GM19035 (cell line): ENCODE data around the gene FBXW12.
"Not testable (repeated sequence)": the region's sequence is repeated elsewhere in the genome, so short reads cannot be mapped to it uniquely, and the experiment has no call there.

Experiments
- ATAC-seq: cut with Tn5 transposase; IDR thresholded peaks from one replicate; pipeline ENCODE4 v1.9.1; 2021; ENCODE audit not compliant: unreplicated experiment

The FBXW12 gene

GRCh38 chr3:48371651-48372376 is at the start of gene FBXW12:
TSS of gene FBXW12 (plus strand) at chr3:48372219. CDS start at chr3:48372768, 549 bp downstream.
- ATAC-seq: no peak

DNA sequence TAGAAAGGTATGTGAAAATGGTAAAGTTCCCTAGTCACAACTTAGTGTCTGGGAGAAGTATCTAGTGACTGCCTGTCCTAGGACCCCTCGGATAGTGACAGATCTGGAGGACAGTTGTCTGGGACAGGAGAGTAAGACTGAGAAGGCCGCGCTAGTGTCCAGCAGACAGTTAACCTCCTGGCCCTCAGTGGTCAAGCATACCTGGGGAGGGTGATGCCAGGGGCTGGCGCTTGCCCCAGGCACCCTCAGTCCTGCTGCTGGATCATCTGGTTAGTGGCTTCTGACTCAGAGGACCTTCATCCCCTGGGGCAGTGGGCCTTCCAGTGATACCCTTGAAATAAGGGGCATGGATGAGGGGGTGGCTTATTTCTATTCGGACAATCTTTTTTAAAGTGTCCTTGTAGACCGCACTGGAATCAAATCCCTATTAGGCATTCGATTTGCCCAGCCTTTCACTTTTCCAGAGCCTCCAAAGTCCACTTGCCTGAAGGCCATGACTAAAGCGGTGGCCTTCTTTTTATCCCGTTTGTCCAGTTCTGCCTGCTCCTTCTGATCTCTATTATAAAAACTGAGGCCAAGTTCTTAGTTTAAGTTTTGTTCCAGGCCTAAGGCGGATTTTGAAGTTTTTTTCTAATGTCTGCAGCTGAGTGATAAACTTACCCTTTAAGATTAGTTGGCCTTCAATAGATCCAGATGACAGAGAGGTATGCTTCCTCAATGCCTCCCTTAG is 40.1 kb upstream of the FBXW12 start:
- ATAC-seq: not testable (repeated sequence)

- ATAC-seq: not testable (repeated sequence)
Measured at GRCh38 chr3:48333346-48334245, 38.4 kb upstream of the FBXW12 start, which contains the start of gene SPINK8. TSS of gene SPINK8 (minus strand) at chr3:48333661. CDS start at chr3:48328341, 5,320 bp downstream.

- ATAC-seq: no peak
Measured at GRCh38 chr3:48334605-48335004, 37.4 kb upstream of the FBXW12 start.

GRCh38 chr3:48335286-48335685 is 36.7 kb upstream of the FBXW12 start:
- ATAC-seq: not testable (repeated sequence)

DNA sequence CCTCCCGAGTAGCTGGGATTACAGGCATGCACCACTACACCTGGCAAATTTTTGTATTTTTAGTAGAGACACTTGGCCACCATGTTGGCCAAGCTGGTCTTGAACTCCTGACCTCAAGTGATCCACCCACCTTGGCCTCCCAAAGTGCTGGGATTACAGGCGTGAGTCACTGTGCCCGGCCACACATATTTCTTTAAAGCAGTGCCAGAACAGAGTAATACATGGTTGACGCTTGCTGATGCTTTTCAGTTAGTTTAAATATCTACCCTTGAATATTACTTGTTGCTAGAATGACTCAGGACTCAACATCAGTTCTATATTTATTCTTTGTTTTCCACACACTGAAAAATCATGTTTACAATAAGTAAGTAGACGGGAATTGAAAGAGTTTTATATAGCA is 34.5 kb upstream of the FBXW12 start:
- not testable (repeated sequence) for ATAC-seq

DNA sequence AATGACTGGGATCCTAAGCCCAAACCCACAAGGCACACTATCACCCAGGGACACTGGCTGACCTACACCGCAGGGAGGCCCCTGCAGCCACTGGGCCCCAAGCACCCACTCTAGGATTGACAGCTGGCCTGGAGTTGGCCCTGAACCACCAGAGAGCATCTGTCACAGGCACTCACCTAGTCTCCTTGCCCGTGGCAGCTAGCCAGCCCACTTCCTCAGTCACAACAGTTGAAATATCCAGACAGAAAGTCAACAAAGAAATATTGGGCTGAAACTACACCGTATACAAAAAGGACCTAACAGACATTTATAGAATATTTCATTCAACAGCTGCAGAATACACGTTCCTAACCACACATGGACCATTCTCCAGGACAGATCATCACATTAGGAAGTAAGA is 33.4 kb upstream of the FBXW12 start:
- ATAC-seq: no peak

GRCh38 chr3:48343432-48343831 is 28.6 kb upstream of the FBXW12 start:
- ATAC-seq: no peak

DNA sequence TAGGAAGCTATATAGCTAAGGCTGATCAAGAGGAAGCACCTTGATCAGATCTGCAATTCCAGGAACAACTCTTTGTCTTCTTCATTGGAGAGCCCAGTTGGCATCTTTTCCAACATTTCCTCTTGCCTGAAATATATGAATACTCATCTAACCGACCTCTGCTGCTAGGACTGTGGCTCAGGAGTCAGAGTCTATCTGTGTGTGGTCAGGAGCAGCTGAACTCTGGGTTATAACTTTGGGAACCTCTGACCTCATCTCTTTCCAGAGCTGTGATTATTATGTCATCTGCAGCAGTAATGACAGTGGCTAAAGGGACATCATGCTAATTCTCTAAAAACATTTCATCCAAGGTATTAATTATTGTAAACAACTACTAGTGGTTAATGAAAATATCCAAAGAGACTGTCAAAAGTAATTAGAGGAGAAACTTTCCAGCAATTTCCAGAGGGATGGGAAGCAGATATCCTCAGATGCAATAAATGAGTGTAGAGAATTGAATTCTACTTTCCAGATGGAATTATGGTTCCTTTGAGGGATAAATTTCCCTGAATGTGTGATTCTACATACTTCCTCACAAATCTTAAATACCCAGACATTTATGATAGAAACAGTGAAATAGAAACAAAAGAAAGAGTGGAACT is 27.0 kb upstream of the FBXW12 start:
- no peak for ATAC-seq

DNA sequence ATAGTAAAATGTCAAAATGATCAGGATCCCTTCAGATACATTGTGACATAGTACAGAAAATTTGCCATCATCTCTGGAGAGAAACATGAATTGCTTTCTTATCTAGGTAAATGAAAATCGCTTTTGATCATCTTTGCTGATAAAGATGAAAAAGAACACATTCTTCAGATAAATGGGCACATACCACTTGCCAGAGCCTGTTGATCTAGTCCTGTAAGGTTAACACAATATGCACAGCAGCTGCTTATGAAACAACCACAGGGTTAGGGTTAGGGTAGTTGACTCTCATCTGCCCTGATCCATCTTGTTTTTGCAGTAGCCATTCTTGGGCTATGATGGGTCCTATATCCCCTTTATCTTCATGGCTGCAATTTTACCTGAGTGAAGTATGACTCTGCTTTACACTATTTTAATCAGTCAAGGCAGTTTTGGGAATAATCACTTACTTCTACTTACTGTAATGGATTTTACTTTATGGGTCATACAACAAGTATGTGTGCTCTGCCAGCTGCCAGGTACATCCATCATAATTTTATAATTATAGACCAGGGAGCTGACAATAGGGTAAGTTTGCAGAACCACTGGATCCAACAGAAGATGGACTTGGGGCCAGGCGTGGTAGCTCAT is 26.0 kb upstream of the FBXW12 start:
- ATAC-seq: no peak

DNA sequence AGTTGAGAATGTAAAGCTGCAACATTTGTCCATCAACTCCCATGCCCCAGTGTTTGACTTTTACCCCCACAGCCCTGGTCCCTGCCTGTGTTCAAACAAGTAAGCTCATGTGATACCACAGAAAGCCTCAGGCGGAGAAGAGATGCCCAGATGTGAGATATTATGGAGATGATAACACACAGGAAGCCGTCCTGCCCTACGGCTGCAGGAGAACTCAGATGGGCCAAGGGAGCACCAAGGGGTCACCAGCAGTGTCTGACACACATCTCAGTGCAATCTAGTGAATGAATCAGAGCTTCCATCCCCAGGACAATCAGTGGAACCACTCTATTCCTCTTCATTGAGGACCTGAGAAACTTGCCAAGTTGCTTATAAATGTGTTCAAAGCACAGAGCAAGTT is 24.5 kb upstream of the FBXW12 start:
- ATAC-seq: no peak

GRCh38 chr3:48352546-48352945 is 19.5 kb upstream of the FBXW12 start:
- ATAC-seq: no peak

- ATAC-seq: no peak
Measured at GRCh38 chr3:48353987-48354386, 18.0 kb upstream of the FBXW12 start.

DNA sequence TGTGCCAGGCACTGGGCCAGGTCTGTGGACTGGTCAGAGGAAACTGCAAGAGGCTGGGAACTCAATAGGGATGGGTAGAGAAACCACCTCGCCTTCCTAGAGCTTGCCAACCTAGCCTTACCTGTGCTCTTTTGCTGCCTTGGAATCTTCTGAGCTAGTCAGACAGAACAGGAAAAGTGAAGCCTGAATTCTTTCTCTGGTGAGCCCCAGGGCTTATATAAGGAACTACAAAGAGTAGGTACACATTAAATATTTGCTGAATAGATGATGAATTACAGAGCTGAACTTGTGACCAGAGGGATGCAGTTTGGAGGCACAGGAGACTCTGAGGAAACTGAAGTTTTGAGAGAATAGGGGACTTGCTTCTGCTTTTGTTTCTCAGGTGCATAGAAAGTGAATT is 15.6 kb upstream of the FBXW12 start:
- ATAC-seq: no peak

DNA sequence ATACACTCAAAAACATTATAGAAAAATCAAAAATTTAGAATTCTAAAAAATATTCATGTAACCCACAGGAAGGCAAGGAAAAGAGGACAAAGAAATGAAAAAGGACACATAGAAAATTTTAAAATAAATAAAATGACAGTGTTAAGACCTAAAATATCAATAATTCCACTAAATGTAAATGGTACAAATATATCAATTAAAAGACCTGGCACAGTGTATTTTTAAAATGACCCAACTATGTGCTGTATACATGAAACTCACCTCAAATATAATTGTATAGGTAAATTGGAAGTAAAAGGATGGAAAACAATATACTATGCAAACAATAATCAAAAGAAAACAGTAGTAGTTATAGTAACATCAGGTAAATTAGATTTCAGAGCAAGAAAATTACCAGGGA is 10.1 kb upstream of the FBXW12 start:
- ATAC-seq: no peak

DNA sequence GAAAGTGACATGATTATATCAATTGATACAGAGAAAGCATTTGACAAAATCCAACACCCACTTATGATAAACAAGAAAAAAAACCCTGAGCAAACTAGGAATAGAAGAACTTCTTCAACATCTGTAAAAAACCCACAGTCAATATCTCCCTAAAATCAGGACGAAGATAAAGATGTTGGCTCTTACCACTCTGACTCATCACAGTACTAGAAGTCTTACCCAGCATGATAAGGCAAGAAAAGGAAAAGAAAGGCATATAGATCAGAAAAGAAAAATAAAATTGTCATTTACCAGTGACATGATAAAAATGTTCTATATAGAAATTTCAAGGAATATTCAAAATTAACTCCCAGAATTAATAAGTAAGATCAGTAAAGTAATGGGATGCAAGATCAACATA is 7.2 kb upstream of the FBXW12 start:
- ATAC-seq: no peak

DNA sequence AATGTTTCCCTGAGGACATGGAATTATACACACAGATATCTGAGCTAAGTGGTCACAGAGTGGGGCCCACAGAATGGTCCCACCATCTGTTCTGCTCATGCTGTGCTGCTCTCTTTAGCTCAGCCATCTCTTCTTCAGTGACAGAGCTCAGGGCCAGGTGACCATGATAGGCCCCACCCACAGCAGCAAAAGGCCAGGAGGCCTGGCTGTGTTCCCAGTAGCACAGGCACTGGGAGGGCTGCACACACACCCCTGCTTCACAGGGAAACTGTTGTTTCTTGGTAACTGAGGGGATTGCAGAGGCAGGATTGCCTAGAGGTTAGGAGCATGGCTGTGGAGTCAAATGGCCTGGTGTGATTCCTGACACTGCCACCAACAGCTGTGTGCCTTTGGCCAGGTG is 4.8 kb upstream of the FBXW12 start:
- no peak for ATAC-seq

DNA sequence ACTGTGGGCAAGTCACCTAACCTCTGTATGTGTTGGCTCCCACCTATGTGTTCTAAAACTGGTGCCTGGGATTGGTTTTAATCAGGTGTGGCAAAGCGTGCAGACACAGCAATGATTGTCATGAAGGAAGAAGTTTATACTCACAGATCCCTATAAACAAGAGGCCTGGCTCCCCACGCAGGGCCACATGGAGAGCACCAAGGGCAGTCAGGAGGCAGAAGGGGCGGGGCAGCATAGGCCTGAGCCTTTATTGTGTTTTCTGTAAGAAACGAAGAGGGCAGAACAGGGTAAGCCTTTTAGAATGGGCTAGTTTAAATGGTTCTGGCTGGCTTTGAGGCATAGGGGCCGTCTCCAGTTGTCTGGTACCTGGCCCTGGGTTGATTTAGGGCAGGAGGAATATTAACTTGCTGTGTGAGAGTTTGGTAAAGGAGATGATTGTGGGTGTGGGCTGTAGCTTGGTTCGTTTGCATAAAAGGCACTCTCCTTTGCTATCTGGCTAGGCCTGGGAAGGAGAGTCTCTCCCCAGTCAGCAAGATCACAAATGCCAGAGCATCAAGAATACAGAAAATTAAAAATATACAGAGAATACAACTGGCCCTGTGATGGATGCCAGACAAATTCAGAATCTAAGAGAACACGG is 2.2 kb upstream of the FBXW12 start:
- no peak for ATAC-seq

DNA sequence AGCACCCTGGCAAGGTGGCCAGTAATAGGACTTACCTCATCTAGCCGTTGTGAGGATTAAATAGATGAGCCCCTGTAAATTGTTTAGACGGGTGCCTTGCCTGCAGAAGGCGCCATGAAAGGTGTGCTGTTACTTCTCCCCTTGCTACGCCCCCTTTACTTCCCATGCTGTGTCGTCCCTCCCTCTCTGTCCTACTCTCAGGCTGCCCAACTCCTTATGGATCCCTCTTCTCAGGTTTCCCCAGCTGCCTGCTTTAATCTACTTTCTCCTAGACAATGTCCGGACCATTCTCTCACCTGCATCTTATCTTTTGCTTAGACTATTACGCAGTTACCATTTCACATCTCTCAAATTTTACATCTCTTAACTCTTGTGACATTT is 1.7 kb upstream of the FBXW12 start:
- ATAC-seq: no peak

DNA sequence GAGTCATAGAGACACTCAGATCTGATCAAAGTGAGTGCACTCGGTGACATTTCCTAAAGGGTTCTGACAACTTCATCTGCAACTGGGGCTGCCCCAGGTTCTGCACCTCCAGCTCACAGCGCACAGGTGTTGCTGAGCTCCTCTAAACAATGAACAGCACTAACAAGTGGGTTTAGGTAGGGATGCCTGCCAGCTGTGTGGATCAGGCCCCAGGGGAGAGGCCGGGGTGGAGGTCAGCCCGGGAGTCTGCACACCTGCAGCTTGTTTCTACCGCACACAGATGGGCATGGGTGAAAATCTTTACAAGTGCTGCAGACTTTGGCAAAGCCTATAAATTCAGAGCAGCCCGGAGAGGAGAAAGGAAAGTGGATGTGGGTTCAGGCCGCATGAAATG is 355 bp downstream of the FBXW12 start:
- ATAC-seq: no peak
